Activated T-cell treated with anti-CD3 and anti-CD28 coated beads for 1 hour (primary cell): Measurements from ENCODE around the gene PLPP2.

Experiments used
- DNase-seq: peaks from one replicate; pipeline ENCODE4 v3.0.0-alpha.2; 2020; ENCODE audit warnings: low read depth

Gene PLPP2

GRCh38 chr19:293436-294110 is 2.4 kb upstream of the PLPP2 start:
- no peak for DNase-seq

- no peak for DNase-seq
Measured at GRCh38 chr19:292951-293350, 1.7 kb upstream of the PLPP2 start.

DNA sequence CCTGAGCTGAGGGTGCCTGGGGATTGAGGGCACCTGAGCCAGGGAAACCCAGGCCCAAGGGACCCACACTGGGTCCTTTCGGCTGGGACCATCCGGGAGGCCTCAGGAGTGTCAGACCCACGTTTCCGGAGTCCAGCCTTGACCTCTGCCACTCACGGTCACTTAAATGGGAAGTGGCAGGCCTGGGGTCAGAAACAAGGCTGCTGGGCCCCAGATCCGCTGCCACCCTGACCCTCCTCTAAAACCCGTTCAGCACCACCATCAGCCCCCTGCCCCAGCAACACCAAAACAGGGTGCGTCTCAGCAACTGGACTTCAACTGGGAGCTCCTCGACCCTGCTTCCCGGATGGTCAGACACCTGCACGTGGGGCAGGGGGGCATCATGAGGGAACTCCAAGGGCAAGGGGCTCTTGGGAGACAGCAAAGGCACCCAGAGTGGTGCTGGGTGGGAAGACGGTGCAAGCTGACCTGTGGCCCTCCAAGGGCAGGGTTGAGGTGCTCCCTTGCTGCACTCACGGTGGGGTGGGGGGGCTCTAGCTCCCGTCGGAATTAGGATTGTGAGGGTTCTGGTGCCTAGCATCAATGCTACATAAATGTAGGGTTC is 1.2 kb upstream of the PLPP2 start:
- DNase-seq, result no peak

GRCh38 chr19:291561-292280 is 518 bp upstream of the PLPP2 start:
- no peak for DNase-seq

GRCh38 chr19:290372-291005 is 714 bp downstream of the PLPP2 start:
- peak; percentile 14 for DNase-seq

- no peak for DNase-seq
Measured at GRCh38 chr19:289651-290371, 1.4 kb downstream of the PLPP2 start.

GRCh38 chr19:288911-289310 is 2.3 kb downstream of the PLPP2 start:
- no peak for DNase-seq

GRCh38 chr19:287381-287871 is 3.8 kb downstream of the PLPP2 start:
- no peak for DNase-seq

DNA sequence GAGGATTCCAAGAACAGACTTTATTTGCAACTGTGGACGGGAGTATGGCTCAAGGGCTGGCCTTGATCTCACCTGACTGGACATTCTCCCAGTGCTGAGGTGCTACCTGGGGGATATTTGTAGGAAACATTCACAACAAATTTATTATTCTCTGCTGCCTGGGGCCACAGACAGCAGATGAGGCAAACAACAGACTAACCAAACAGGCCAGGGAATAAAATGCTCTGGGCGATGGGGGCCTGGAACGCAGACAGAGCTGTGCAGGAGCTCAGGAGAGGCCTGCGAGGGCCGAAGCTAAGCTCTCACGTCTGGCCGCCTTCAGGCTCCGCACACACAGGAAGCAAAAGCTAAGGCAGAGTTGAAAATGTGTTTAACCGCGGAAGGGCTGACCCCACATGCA is 7.8 kb downstream of the PLPP2 start:
- DNase-seq, result no peak

GRCh38 chr19:282501-282900 is 8.7 kb downstream of the PLPP2 start:
- no peak for DNase-seq

- DNase-seq, result no peak
Measured at GRCh38 chr19:281992-282391, 9.2 kb downstream of the PLPP2 start.

DNA sequence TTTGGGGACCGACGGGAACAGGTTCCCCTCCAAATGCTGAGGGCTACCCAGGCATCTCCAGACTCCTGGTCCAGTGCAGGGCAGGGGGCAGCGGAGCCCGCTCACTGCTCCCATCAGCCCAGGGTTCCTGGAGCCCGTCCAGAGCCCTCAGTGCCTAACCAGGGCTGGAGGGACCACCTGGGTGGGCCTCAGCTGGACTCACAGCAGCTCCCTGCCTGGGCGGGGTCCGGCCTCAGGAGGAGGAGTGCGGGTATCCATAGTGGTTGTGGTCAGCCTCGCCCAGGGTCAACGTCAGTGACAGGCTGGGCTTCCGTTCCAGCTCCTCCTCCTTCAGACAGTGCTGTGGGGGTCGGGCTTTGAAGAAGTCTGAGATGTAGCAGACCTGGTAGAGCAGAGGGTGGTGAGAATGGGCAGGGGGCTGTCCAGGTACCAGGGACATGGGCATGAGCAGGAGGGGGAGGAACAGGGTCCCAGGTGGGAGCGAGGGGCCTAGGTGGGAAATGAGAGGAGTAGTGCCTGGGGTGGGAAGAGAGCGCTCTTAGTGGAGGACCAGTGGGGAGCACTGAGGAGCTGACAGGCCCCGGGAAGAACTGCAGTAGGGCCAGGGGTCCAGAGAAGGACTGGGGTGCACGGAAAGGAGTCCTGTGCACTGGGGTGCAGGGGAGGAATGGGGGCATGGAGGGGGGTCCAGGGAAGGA is 9.9 kb downstream of the PLPP2 start:
- no peak for DNase-seq

- no peak for DNase-seq
Measured at GRCh38 chr19:280541-281009, 10.6 kb downstream of the PLPP2 start.

- DNase-seq, result no peak
Measured at GRCh38 chr19:279656-280055, 11.5 kb downstream of the PLPP2 start.

DNA sequence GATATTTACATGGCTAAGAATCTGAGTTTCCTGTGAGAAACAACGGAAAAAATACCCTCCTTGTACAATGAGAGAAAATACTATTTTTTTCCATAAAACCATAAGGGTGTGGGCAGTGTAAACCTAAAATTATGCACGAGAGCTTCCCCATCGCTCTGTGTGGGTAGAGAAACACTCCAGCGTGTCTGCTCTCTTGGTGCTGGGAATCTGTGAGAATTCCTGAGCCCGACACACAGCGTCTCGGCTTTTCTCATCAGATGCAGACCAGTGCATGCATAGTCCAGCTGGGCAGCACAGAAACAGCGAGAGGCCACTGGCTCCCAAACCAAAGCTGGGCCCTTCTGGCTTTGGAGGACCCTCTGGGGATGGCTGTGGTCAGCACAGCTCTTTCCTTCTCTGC is 12.0 kb downstream of the PLPP2 start:
- DNase-seq, result no peak

GRCh38 chr19:277581-278165 is 13.5 kb downstream of the PLPP2 start:
- DNase-seq, result no peak

- DNase-seq, result no peak
Measured at GRCh38 chr19:277131-277530, 14.1 kb downstream of the PLPP2 start.

GRCh38 chr19:275958-276646 is 15.1 kb downstream of the PLPP2 start:
- no peak for DNase-seq

- no peak for DNase-seq
Measured at GRCh38 chr19:275000-275399, 16.2 kb downstream of the PLPP2 start.

GRCh38 chr19:273393-273792 is 17.8 kb downstream of the PLPP2 start:
- no peak for DNase-seq
